GM21423 (cell line): ENCODE measurements around the gene GOLGA6L7.
"Not testable (repeated sequence)": the region's sequence is repeated elsewhere in the genome, so short reads cannot be mapped to it uniquely, and the experiment has no call there.

Experiments
- ATAC-seq: cut with Tn5 transposase; IDR thresholded peaks from one replicate; pipeline ENCODE4 v1.9.1; 2021; ENCODE audit warnings: mild to moderate bottlenecking, moderate library complexity; ENCODE audit not compliant: unreplicated experiment

Gene GOLGA6L7

DNA sequence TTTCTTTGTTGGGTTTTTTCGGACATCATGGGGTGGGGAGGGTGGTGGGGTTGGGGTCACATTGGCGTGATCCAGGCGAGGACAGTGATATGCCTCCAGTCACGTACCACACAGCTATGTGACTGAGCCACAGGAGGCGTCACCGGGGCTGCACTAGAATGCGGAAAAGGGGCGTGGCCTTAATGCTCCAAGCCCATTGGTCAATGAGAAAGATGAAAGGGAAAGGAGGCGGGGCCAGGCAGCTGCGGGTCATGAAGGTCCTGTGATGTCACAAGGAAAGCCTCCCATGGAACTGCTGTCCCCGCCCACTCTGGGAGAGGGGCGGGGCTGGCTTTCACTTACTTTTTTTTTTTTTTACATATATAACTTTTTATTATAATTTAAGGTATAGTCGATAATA, at the start of gene GOLGA6L7:
Gene GOLGA6L7, minus strand, starts transcription at position 124 of the 400 bp plus-strand sequence. Its CDS starts 95 bp downstream, at position 29.
- not testable (repeated sequence) for ATAC-seq

GRCh38 chr15:28897861-28898585, 49.6 kb upstream of the GOLGA6L7 start:
- no peak for ATAC-seq

GRCh38 chr15:28896951-28897350, 48.5 kb upstream of the GOLGA6L7 start:
- no peak for ATAC-seq

DNA sequence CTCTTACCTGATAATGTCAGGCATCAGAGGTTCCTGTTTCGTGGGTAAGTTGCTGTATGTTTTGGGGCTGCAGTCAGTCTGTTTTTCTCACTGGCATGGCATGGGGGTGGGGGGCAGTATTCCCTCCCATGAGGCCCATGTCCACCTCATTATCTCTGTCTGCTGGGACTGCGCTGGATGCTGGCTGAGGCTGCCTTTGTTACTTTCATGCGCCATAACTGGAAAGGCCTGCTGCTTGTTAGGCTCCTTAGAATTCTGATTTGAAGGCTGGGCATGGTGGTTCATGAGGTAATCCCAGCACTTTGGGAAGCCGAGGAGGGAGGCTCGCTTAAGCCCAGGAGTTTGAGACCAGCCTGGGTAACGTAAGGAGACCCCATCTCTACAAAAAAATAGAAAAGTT, 47.1 kb upstream of the GOLGA6L7 start:
- ATAC-seq, result no peak

DNA sequence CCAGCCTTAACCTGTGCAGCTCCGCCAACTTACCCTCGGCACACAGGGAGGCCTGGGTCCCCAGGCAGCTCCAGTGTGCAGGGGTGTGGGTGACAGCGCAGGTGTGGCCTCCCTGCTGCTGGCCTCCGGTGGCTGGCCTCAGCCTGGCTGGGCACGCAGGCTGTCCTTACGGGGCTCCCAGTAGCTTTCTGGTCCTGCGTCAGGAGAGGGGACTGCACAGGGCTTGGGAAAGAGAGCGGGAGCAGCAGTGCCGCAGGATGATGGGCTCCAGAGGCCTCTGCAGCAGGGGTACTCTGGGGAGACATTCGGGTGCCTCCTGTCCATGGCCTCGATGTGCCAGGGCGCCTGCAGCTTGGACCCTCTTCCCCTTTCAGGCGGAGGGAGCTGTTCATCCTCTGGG, 46.7 kb upstream of the GOLGA6L7 start:
- no peak for ATAC-seq

DNA sequence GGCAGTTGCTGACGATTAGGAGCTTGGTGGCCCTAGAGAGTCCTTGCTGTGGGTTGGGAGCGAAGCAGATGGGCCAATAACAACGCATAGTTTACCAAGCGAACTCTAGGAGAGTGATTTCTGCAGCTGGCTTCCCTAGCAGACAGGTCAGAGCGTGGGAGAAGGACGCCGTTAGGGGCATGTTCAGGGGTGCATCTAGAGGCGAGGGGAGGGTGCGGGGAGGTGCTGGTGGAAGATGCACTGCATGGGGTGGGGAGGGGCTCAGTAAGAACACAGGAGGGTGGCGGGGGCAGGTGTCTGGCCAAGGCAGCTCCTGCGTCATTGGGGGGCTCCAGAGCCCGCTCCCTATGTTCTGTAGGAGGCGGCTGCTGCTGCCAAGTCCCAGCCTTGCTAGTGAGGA, 46.2 kb upstream of the GOLGA6L7 start:
- no peak for ATAC-seq

DNA sequence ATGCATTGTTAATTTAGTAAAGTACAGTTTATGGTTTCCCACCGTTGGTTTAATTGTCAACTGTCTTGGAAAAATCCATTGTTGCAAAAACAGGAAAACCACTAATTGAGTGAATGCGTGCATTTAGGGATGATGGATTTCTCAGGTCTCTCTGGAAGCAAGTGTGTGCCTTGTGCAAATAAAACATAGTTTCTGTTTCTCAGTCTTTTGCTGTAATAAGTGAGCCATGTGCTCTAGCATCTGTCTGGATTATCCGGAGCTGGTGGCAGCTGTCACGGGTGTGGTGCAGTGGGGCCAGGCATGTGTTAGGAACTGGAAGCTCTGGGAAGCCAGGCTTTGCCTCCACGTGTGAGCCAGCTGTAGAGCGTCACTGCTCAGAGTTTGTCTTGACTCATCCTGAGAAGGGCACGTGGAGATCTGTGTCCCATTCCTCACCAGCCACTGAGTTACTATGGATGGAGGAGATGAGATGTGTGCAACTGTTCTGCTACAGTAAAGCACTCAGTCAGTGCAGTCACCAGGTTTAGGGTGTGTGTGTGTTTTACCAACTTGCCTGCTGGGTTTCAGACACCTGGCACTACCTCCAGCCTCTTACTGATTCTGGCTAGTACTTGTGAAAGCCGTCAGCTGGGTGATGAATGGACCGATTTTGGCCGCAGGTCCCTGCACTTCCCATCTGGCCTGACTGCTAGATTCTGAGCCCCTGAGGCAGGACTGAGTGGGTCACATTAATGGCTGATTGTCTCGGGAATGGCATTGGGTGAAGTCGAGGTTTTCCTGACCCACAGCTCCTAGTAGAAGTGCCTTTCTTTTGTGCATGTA, 44.6 kb upstream of the GOLGA6L7 start:
- ATAC-seq, result no peak

GRCh38 chr15:28891588-28891987, 43.1 kb upstream of the GOLGA6L7 start:
- no peak for ATAC-seq

DNA sequence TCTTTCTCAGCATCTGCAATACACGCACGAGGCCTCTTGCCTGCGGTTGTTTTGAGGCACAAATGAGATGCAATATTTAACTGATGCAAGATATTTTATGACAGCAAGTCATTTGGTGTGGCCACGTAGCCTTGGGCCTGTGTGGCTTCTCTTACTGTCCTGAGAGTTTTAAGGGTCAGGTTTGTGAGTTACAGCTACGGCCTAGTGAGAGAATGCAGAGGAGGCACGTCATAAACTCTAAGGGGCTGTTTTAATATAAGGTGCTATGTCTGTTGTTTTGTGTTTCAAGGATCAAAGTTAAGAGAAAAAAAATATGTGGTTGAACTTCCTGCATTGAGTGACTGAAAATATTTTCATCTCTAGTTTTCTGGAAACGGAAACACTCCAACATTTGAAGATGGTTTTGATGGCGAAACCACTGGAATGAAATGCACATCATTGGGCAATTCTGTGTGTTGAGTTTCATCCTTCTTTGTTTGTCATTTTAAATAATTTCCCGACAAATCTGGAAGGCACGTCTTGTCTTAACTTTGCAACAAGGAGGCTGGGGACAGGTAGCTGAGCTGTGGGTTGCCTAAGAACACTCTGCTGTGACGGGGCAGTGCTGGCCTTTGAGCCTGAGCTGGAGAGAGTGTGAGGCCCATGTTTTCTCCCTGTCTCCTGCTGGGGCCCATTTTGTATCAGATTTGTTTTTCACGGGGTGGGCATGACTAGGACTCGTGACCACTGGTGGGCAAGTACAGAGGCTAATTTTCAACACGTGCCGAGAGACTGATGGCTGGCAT, 42.5 kb upstream of the GOLGA6L7 start:
- ATAC-seq, result no peak

GRCh38 chr15:28890291-28890690, 41.8 kb upstream of the GOLGA6L7 start:
- ATAC-seq, result not testable (repeated sequence)

DNA sequence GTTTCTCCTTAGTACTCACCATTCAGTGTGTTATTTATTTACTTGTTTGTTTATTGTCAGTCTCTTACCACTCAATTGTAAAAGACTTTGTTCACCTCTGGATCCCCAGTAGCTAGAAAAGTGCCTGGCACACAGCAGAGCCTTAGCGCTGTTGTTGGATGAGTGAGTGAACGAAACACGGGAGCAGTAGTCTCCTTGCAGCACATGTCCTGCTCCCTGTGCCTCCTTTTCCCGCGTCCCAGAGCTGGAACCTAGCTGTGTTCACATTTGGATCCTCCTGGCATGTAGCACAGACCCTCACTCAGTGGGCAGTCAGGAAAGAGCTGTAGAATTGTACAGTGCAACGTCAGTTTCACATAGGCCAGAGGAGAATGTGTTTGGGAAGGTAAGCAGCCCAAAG, 41.4 kb upstream of the GOLGA6L7 start:
- ATAC-seq, result not testable (repeated sequence)

DNA sequence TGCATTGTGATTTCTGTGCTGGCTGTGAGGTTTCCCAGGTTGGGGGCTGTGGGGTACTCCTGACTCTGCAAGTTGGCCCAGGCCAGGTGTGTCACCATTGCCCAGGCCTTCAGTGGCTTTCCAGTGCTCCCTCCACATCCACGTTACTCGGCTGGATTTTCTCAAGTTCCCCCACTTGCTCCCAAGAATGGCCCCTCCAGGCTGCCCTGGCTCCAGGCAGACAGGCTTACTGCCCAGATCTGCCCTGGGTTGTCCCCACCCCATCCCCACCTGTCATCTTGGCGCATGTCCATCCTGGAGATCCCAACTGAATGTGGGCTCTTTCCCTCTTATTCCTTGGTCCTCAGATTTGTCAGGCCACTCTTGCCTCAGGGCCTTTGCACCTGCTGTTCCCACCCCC, 40.9 kb upstream of the GOLGA6L7 start:
- ATAC-seq, result no peak

DNA sequence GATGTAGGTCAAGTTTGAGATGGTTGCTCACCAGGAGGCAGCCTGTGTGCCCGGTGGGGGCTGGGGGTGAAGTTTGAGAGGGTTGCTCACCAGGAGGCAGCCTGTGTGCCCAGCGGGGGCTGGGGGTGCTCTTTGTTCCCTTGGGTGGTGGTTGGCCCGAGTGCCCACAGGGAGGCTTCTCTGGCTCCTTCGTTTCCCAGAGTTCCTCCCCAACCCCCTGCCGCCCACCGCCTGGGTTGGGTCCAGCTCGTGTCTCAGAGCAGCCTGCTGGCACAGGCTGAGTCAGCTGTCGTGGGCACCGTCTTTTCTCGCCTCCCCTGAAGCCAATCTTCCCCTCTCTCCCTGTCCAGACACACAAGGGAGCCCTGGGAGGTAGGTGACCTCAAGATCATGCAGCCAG, 40.5 kb upstream of the GOLGA6L7 start:
- no peak for ATAC-seq

- no peak for ATAC-seq
These were observed 40.0 kb upstream of the GOLGA6L7 start for GRCh38 chr15:28888302-28888894.

GRCh38 chr15:28887339-28888174, 39.1 kb upstream of the GOLGA6L7 start:
- ATAC-seq, result no peak

- ATAC-seq, result no peak
These were observed 38.2 kb upstream of the GOLGA6L7 start for GRCh38 chr15:28886431-28887338.

DNA sequence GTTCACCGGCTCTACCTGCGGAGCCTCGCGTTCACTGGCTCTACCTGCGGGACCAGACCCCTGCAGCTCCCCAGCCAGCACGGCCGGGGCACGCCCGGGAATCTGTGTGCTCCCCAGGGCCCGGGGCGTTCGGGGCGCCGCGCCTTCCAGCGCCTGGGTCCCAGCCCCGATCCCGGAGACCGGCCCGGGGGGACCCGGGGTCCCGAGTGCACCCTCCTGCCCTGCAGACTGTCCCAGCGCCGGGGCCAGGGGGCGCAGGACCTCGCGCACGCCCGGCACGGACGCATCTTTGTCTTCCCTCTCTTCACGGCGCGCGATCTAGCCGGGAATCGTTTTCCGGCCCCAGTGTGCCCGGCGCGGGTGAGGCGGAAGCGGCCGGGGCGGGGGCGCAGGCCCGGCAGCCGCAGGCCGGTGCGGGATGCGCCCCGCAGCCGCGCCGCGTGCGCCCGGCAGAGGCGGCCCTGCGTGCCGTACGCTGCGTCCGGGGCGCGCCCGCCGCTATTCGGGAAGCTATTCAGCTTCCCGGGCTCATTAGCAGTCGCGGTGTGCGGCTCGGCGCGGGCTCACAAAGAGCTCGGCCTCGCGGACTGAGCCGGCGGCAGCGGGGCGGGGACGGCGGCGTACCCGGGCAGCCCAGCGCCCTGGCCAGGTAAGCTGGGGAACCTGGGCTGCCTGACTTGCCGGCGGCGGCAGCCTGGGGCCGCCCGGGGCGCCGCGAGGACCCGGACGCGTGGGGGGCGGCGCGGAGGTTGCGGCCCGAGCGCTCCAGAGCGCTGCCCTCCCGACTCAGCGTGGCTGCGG, 37.4 kb upstream of the GOLGA6L7 start, which contains the start of gene APBA2:
Gene APBA2, plus strand, starts transcription at position 345 of the 801 bp plus-strand sequence. CDS start 167,911 bp downstream, outside the sequence.
- no peak for ATAC-seq

- no peak for ATAC-seq
These were observed 36.7 kb upstream of the GOLGA6L7 start for GRCh38 chr15:28885128-28885629.
